OCI-LY3 (cell line): Measurements from ENCODE around the gene RPS6KC1.
"Not testable (repeated sequence)": the region's sequence is repeated elsewhere in the genome, so short reads cannot be mapped to it uniquely, and the experiment has no call there.

ENCODE experiments used
- H2AFZ ChIP-seq: fragments of 200-600, 300-600 bp; shearing (Covaris generic); 2 replicates; pipeline ENCODE4 v1.6.0; 2014; ENCODE audit warnings: antibody characterized with exemption, low read depth, low read length
- H3K27ac ChIP-seq: fragments of 200-600, 300-600 bp; sonication (generic); 2 replicates; pipeline ENCODE4 v1.5.1; 2014; ENCODE audit warnings: mild to moderate bottlenecking, low read length, moderate library complexity, mixed read lengths
- H3K27me3 ChIP-seq: fragments of 200-600, 300-600 bp; sonication (generic); 2 replicates; pipeline ENCODE4 v1.6.1; 2014; ENCODE audit warnings: low read depth, low read length, mixed read lengths
- H3K36me3 ChIP-seq: fragments of 200-600, 300-600 bp; sonication (generic); replicated peaks from 2 replicates; pipeline ENCODE3; 2014; ENCODE audit warnings: low read depth, low read length, mixed read lengths
- H3K4me1 ChIP-seq: fragments of 300-600, 200-600 bp; sonication (generic); 2 replicates; pipeline ENCODE4 v1.6.1; 2014; ENCODE audit warnings: low read length, mixed read lengths
- H3K4me2 ChIP-seq: fragments of 200-600, 300-600 bp; sonication (generic); 2 replicates; pipeline ENCODE4 v1.6.1; 2014; ENCODE audit warnings: low read length, mixed read lengths
- H3K4me3 ChIP-seq: fragments of 300-600, 200-600 bp; sonication (generic); 2 replicates; pipeline ENCODE4 v1.5.1; 2014; ENCODE audit warnings: antibody characterized with exemption, mild to moderate bottlenecking, low read length, moderate library complexity
- H3K79me2 ChIP-seq: fragments of 300-600, 200-600 bp; shearing (Covaris generic); 2 replicates; pipeline ENCODE4 v1.6.1; 2014; ENCODE audit warnings: mild to moderate bottlenecking, low read length, mixed read lengths
- H3K9ac ChIP-seq: fragments of 300-600, 200-600 bp; shearing (Covaris generic); 2 replicates; pipeline ENCODE4 v1.6.0; 2014; ENCODE audit warnings: mild to moderate bottlenecking, low read length, moderate library complexity
- H3K9me3 ChIP-seq: fragments of 200-600, 300-600 bp; shearing (Covaris generic); 2 replicates; pipeline ENCODE4 v1.6.1; 2014; ENCODE audit warnings: low read length, mixed read lengths; ENCODE audit not compliant: insufficient read depth
- H4K20me1 ChIP-seq: fragments of 200-600, 300-600 bp; sonication (generic); 2 replicates; pipeline ENCODE4 v1.6.1; 2016; ENCODE audit warnings: low read length, mixed read lengths; ENCODE audit not compliant: insufficient read depth
- CTCF ChIP-seq: fragments of 200-600, 300-600 bp; sonication (generic); IDR thresholded peaks from 2 replicates; pipeline ENCODE4 v1.5.1; 2014; ENCODE audit warnings: antibody characterized with exemption, low read length, low read depth
- EZH2phosphoT487 ChIP-seq: fragments of 200-600 bp; shearing (Covaris generic); IDR thresholded peaks from 2 replicates; pipeline ENCODE4 v1.6.1; 2018; ENCODE audit warnings: antibody characterized with exemption, mixed run types, low read depth

The RPS6KC1 gene

GRCh38 chr1:213194855-213195254 lies 143.8 kb downstream of the RPS6KC1 start:
- Histone ChIP-seq H3K4me2 (no peak overlapping the region), H3K9me3 (peaks cover 10% of the 10 kb centered on the region), H4K20me1 (no peaks in the 10 kb centered on the region), H3K9ac (no peak overlapping the region), H3K4me1 (no peaks in the 10 kb centered on the region), H3K36me3 (peaks cover 23% of the 10 kb centered on the region), H3K27me3 (no peaks in the 10 kb centered on the region), H3K4me3 (no peak overlapping the region), H3K27ac (no peak overlapping the region), H3K79me2 (no peaks in the 10 kb centered on the region), H2AFZ (no peak overlapping the region)
- TF ChIP-seq CTCF (no peak), EZH2phosphoT487 (no peak)

- H3K4me1 ChIP-seq, H2AFZ ChIP-seq, H3K4me3 ChIP-seq, H4K20me1 ChIP-seq, H3K9ac ChIP-seq, H3K27ac ChIP-seq, H3K9me3 ChIP-seq, H3K79me2 ChIP-seq, H3K4me2 ChIP-seq, H3K27me3 ChIP-seq: not testable (repeated sequence)
- peaks cover 32% of the 10 kb centered on the region for H3K36me3 ChIP-seq
These were observed 145.4 kb downstream of the RPS6KC1 start for GRCh38 chr1:213196328-213197054.

- no peak for TF ChIP-seq EZH2phosphoT487
- TF ChIP-seq CTCF, result no peak
- Histone ChIP-seq H4K20me1 (no peaks in the 10 kb centered on the region), H3K9me3 (peaks cover 10% of the 10 kb centered on the region), H3K27me3 (no peaks in the 10 kb centered on the region), H3K27ac (no peak overlapping the region), H2AFZ (no peak overlapping the region), H3K4me3 (no peak overlapping the region), H3K79me2 (no peaks in the 10 kb centered on the region), H3K9ac (no peak overlapping the region), H3K4me1 (no peaks in the 10 kb centered on the region), H3K36me3 (peaks cover 33% of the 10 kb centered on the region), H3K4me2 (no peak overlapping the region)
These were observed 149.6 kb downstream of the RPS6KC1 start for GRCh38 chr1:213200630-213201029.

GRCh38 chr1:213201380-213202155 lies 150.5 kb downstream of the RPS6KC1 start:
- Histone ChIP-seq H3K9me3 (peaks cover 10% of the 10 kb centered on the region), H3K4me3 (no peak overlapping the region), H3K36me3 (peaks cover 33% of the 10 kb centered on the region), H3K4me1 (no peaks in the 10 kb centered on the region), H2AFZ (no peak overlapping the region), H3K27ac (no peak overlapping the region), H3K9ac (no peak overlapping the region), H3K4me2 (no peak overlapping the region), H4K20me1 (no peaks in the 10 kb centered on the region), H3K27me3 (no peaks in the 10 kb centered on the region), H3K79me2 (no peaks in the 10 kb centered on the region)
- TF ChIP-seq EZH2phosphoT487 (no peak), CTCF (no peak)
